NB4 (cell line): Measurements from ENCODE around the gene PHKB.

Source experiments
- DNase-seq: peaks from one replicate; pipeline ENCODE4 v3.0.0; 2010; ENCODE audit warnings: low read depth
- H3K4me3 ChIP-seq: one replicate; pipeline ENCODE4 v1.5.1; 2011; ENCODE audit warnings: mild to moderate bottlenecking, low read depth, low read length, moderate library complexity
- MYC ChIP-seq: IDR thresholded peaks from 2 replicates; pipeline ENCODE4 v1.6.1; 2011; ENCODE audit warnings: low read depth, low read length
- POLR2A ChIP-seq: IDR thresholded peaks from 2 replicates; pipeline ENCODE4 v1.6.1; 2011; ENCODE audit warnings: mild to moderate bottlenecking; ENCODE audit not compliant: insufficient read length; ENCODE audit errors: extremely low read depth
- TF ChIP-seq, protein P1 (sequence below): IDR thresholded peaks from one replicate; pipeline ENCODE4 v1.5.1; 2012; ENCODE audit warnings: low read depth, low read length
- TF ChIP-seq, protein P2 (sequence below): IDR thresholded peaks from 2 replicates; pipeline ENCODE4 v1.6.1; 2011; ENCODE audit warnings: low read depth, low read length

PHKB gene

GRCh38 chr16:47657977-47658376 lies 196.8 kb downstream of the PHKB start:
- TF ChIP-seq, protein P1, sequence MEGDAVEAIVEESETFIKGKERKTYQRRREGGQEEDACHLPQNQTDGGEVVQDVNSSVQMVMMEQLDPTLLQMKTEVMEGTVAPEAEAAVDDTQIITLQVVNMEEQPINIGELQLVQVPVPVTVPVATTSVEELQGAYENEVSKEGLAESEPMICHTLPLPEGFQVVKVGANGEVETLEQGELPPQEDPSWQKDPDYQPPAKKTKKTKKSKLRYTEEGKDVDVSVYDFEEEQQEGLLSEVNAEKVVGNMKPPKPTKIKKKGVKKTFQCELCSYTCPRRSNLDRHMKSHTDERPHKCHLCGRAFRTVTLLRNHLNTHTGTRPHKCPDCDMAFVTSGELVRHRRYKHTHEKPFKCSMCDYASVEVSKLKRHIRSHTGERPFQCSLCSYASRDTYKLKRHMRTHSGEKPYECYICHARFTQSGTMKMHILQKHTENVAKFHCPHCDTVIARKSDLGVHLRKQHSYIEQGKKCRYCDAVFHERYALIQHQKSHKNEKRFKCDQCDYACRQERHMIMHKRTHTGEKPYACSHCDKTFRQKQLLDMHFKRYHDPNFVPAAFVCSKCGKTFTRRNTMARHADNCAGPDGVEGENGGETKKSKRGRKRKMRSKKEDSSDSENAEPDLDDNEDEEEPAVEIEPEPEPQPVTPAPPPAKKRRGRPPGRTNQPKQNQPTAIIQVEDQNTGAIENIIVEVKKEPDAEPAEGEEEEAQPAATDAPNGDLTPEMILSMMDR: no peak
- no peak for TF ChIP-seq POLR2A
- no peak for TF ChIP-seq MYC
- TF ChIP-seq, protein P2, sequence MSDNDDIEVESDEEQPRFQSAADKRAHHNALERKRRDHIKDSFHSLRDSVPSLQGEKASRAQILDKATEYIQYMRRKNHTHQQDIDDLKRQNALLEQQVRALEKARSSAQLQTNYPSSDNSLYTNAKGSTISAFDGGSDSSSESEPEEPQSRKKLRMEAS: no peak
- no peak for DNase-seq
- H3K4me3 ChIP-seq: no peak overlapping the region

DNA sequence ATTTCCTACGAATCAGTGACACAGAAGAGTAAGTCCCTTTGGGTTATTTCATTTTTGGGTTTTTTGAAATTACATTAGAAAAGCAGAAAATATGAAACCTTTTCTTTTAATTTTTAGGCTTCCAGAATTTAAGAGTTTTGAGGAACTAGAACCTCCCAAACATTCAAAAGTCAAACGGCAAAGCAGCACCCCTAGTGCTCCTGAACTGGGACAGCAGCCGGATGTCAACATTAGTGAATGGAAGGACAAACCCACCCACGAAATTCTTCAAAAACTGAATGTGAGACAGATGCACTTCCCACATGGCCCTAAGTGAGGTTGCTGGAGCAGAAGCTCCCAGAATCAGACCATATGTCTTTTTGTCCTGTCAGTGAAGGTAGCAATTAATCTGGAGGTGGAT lies 199.4 kb downstream of the PHKB start:
- TF ChIP-seq, protein P1: peak; percentile 2
- no peak for TF ChIP-seq POLR2A

GRCh38 chr16:47664653-47665325 lies 203.7 kb downstream of the PHKB start:
- DNase-seq: no peak
- TF ChIP-seq, protein P2: no peak
- no peak for TF ChIP-seq POLR2A
- TF ChIP-seq, protein P1: no peak
- TF ChIP-seq MYC: no peak
- H3K4me3 ChIP-seq: no peak overlapping the region

More for the DNA sequence above, 199.4 kb downstream of the PHKB start:
- DNase-seq: no peak
- H3K4me3 ChIP-seq: no peak overlapping the region

DNA sequence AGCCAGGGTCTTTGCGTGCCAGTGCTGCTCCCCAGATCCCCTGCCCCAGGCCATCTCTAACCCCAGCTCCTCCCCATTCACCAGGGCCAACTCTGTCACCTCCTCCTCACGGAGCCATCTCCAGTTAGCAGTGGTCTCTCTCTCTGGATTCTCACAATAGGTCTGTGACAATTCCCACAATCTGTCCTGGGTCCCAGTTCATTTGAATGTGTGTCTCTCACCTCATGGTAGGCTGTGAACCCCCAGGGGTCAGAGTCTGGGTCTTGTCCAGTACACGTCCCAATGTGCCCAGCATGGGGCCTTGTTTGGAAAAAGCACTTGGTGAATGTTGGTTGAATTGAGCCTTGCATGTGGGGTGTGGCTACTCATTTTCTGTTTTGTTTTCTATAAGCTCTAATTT lies 205.3 kb downstream of the PHKB start:
- TF ChIP-seq, protein P1: no peak
- TF ChIP-seq, protein P2: no peak
- no peak for TF ChIP-seq POLR2A
- TF ChIP-seq MYC: no peak
- DNase-seq: no peak
- H3K4me3 ChIP-seq: no peak overlapping the region

GRCh38 chr16:47667956-47668355 lies 206.8 kb downstream of the PHKB start:
- TF ChIP-seq, protein P2: no peak
- TF ChIP-seq MYC (no peak), POLR2A (no peak)
- TF ChIP-seq, protein P1: no peak
- DNase-seq: no peak
- H3K4me3 ChIP-seq: no peak overlapping the region
